ENCODE measurements around the gene CDH23.

DNA sequence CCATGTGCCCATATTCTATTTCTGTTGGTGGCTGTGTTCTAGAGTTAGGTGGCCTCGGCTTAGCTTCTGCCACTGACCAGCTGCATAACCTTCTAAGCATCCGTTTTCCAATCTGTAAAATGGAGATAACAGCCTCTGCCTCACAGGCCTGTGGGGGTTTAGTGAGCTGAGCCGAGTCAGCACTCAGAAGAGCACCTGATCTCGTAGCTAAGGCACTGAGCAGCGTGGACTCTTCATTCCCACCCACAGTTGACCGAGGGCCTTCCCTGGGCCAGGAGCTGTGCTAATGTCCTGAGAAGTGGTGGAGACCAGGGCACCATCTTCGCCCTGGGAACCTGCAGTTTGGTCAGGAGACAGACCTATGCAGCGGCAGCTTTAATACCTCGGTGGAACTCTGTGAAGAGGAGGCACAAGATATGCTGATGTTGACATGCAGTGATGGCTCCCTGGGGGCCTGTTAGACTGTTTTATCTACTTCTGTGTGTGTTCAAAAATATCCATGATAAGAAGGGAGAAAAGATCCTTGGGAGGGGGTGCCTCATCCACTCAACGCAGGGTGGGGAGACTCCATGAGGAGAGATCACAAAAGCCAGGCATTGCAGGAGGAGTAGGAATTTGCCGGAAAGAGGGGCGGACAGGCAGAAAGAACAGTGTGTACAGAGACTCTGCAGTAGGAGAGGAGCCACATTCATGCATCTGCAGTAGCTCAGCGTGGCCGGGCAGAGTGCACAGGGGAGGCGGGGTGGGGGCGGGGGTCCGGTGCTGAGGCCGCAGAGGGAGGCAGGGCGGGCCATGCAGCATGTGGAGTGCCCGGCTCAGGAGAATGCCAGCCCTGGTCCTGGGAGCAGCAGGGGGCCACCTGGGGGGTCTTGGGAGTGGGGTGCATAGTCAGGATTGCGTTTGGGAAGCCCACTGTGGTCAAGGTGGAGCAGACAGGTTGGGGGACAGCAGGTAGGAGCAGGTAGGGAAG is 186.1 kb downstream of the CDH23 start:
- TF ChIP-seq, protein P1, sequence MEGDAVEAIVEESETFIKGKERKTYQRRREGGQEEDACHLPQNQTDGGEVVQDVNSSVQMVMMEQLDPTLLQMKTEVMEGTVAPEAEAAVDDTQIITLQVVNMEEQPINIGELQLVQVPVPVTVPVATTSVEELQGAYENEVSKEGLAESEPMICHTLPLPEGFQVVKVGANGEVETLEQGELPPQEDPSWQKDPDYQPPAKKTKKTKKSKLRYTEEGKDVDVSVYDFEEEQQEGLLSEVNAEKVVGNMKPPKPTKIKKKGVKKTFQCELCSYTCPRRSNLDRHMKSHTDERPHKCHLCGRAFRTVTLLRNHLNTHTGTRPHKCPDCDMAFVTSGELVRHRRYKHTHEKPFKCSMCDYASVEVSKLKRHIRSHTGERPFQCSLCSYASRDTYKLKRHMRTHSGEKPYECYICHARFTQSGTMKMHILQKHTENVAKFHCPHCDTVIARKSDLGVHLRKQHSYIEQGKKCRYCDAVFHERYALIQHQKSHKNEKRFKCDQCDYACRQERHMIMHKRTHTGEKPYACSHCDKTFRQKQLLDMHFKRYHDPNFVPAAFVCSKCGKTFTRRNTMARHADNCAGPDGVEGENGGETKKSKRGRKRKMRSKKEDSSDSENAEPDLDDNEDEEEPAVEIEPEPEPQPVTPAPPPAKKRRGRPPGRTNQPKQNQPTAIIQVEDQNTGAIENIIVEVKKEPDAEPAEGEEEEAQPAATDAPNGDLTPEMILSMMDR (IDR thresholded peaks at IDR 0.05), result no peak
- TF ChIP-seq POLR2A (IDR thresholded peaks at IDR 0.05) (no peak), EP300 (IDR thresholded peaks at IDR 0.05) (no peak)
